ENCODE data around the gene KANSL1L. TPM values are rescaled to one million over a fixed set of nuclear protein-coding genes. Genes with fewer than 3 reads are reported as not detected.

Gene KANSL1L
- total RNA-seq, 4 donors from 2014 or later = 25.1 to 41.5 (median 30.0) TPM

GRCh38 chr2:210094787-210095186, 76.4 kb downstream of the KANSL1L start:
- Histone ChIP-seq H3K27ac (replicated peaks in 1 of 4) (no peak overlapping the region), H3K4me3 (no peak overlapping the region), H3K4me1 (no peaks in the 10 kb centered on the region), H3K36me3 (peaks cover 0 to 4% (median 0%) of the 10 kb centered on the region in 4 donors), H3K27me3 (no peaks in the 10 kb centered on the region), H3K9me3 (no peaks in the 10 kb centered on the region)
- TF ChIP-seq EP300 (IDR thresholded peaks at IDR 0.05) (no peak), POLR2AphosphoS5 (IDR thresholded peaks at IDR 0.05) (no peak), POLR2A (IDR thresholded peaks at IDR 0.05; ENCODE audit: low read depth) (no peak)
- TF ChIP-seq, protein P1, sequence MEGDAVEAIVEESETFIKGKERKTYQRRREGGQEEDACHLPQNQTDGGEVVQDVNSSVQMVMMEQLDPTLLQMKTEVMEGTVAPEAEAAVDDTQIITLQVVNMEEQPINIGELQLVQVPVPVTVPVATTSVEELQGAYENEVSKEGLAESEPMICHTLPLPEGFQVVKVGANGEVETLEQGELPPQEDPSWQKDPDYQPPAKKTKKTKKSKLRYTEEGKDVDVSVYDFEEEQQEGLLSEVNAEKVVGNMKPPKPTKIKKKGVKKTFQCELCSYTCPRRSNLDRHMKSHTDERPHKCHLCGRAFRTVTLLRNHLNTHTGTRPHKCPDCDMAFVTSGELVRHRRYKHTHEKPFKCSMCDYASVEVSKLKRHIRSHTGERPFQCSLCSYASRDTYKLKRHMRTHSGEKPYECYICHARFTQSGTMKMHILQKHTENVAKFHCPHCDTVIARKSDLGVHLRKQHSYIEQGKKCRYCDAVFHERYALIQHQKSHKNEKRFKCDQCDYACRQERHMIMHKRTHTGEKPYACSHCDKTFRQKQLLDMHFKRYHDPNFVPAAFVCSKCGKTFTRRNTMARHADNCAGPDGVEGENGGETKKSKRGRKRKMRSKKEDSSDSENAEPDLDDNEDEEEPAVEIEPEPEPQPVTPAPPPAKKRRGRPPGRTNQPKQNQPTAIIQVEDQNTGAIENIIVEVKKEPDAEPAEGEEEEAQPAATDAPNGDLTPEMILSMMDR (IDR thresholded peaks at IDR 0.05) = no peak
- intact Hi-C loops (cut with DNase I) = no loop called here
- DNase-seq (ENCODE audit: extremely low spot score) = no peak

DNA sequence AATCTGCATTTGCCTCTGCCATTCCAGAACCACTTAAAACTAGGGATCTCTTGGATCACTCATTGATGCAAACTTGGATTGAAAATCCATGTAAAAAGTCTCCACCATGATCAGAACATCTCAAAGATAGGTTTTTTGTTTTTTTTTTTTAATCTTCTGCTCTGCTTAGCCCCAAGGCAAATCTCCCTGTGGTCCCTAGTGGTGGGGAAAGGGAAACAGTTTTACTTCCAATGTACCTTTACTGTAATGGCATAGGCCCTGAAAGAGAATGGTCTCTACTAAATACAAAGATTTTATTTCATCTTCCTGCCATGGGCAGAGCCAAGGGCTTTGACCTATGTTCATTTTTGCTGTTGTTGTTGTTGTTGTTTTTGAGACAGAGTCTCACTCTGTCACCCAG, 78.4 kb downstream of the KANSL1L start:
- no peak overlapping the region for H3K27ac ChIP-seq (replicated peaks in 1 of 4)
- TF ChIP-seq EP300 (IDR thresholded peaks at IDR 0.05) (no peak), POLR2AphosphoS5 (IDR thresholded peaks at IDR 0.05) (no peak), POLR2A (IDR thresholded peaks at IDR 0.05; ENCODE audit: low read depth) (no peak)
- TF ChIP-seq, protein P1 (IDR thresholded peaks at IDR 0.05) = no peak
- H3K9me3 ChIP-seq = no peaks in the 10 kb centered on the region
- DNase-seq (ENCODE audit: extremely low spot score) = no peak
- H3K27me3 ChIP-seq = no peaks in the 10 kb centered on the region
- intact Hi-C loops (cut with DNase I) = no loop called here
- H3K4me3 ChIP-seq = no peak overlapping the region
- H3K36me3 ChIP-seq = peaks cover 0 to 5% (median 2%) of the 10 kb centered on the region in 4 donors
- no peaks in the 10 kb centered on the region for H3K4me1 ChIP-seq

GRCh38 chr2:210086930-210087329, 84.3 kb downstream of the KANSL1L start:
- H3K4me3 ChIP-seq = no peak overlapping the region
- no peaks in the 10 kb centered on the region for H3K9me3 ChIP-seq
- H3K36me3 ChIP-seq = peaks cover 0 to 9% (median 0%) of the 10 kb centered on the region in 4 donors
- no peak for DNase-seq (ENCODE audit: extremely low spot score)
- H3K4me1 ChIP-seq = no peaks in the 10 kb centered on the region
- no peaks in the 10 kb centered on the region for H3K27me3 ChIP-seq
- TF ChIP-seq POLR2A (IDR thresholded peaks at IDR 0.05; ENCODE audit: low read depth) = no peak
- TF ChIP-seq, protein P1 (IDR thresholded peaks at IDR 0.05) = no peak
- no peak for TF ChIP-seq EP300 (IDR thresholded peaks at IDR 0.05)
- TF ChIP-seq POLR2AphosphoS5 (IDR thresholded peaks at IDR 0.05) = no peak
- WGBS = 50% methylated on average over 2 of the region's 2 CpGs
- H3K27ac ChIP-seq (replicated peaks in 1 of 4) = no peak overlapping the region
- intact Hi-C loops (cut with DNase I) = no loop called here

DNA sequence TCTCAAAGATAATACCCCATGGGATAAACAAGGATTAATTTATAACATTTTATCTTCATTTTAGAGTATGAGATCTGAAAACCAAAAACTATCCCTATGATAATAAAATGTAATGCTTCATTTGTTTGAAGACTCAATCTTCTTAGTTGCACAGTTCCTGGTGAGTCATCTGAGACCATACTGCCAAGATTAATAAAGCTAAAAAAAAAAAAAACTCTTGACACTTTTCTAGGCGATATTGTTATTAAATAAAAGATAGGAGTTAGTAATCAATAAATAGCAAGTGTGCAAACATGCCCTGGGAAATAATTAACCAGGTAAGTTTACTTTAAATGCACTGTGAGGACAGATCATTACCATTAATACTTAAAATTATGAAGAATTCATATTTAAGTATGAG, 84.9 kb downstream of the KANSL1L start:
- WGBS = 49% methylated on average over 1 of the region's 1 CpG

More for the DNA sequence above, 84.9 kb downstream of the KANSL1L start:
- Histone ChIP-seq H3K9me3 (no peaks in the 10 kb centered on the region), H3K36me3 (peaks cover 0 to 11% (median 0%) of the 10 kb centered on the region in 4 donors), H3K27me3 (no peaks in the 10 kb centered on the region), H3K4me3 (no peak overlapping the region), H3K27ac (replicated peaks in 1 of 4) (no peak overlapping the region), H3K4me1 (no peaks in the 10 kb centered on the region)
- no peak for TF ChIP-seq EP300 (IDR thresholded peaks at IDR 0.05)
- TF ChIP-seq POLR2AphosphoS5 (IDR thresholded peaks at IDR 0.05) = no peak
- no peak for TF ChIP-seq POLR2A (IDR thresholded peaks at IDR 0.05; ENCODE audit: low read depth)
- TF ChIP-seq, protein P1 (IDR thresholded peaks at IDR 0.05) = no peak
- no peak for DNase-seq (ENCODE audit: extremely low spot score)
- intact Hi-C loops (cut with DNase I) = no loop called here
